Esophagus squamous epithelium (tissue), 4 donors: ENCODE measurements around the gene EWSR1.

ENCODE experiments used
- CTCF ChIP-seq, 6 experiments: fragments of 450-650 bp in 4 of 6; fragments of 200-600 bp in 2 of 6; sonication (generic) in 2 of 6; IDR thresholded peaks; one replicate each; pipeline ENCODE4 v1.5.1; 2016 to 2019; ENCODE audit warnings: antibody characterized with exemption in 6 of 6, mild to moderate bottlenecking in 4 of 6, moderate library complexity in 4 of 6
- POLR2A ChIP-seq, 4 donors: fragments of 450-650 bp; IDR thresholded peaks; one replicate each; pipeline ENCODE4 v1.6.1; 2017; ENCODE audit warnings: antibody characterized with exemption in 4 of 4, mild to moderate bottlenecking in 4 of 4, moderate library complexity in 3 of 4

DNA sequence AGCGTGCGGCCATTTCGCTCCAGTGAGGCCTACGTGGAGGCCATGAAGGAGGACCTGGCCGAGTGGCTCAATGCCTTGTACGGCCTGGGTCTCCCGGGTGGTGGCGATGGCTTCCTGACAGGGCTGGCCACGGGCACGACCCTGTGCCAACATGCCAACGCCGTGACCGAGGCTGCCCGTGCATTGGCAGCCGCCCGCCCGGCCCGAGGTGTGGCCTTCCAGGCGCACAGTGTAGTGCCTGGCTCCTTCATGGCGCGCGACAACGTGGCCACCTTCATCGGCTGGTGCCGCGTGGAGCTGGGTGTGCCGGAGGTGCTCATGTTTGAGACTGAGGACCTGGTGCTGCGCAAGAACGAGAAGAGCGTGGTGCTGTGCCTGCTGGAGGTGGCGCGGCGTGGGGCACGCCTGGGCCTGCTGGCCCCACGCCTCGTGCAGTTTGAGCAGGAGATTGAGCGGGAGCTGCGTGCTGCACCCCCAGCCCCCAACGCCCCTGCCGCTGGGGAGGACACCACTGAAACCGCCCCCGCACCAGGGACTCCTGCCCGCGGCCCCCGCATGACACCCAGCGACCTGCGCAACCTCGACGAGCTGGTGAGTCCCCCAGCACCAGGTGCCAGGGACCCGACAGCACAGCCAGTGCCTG, 40.2 kb downstream of the EWSR1 start:
- TF ChIP-seq CTCF (IDR thresholded peaks at IDR 0.05) (no peak), POLR2A (IDR thresholded peaks at IDR 0.05) (no peak)
